Neural crest cell (in vitro differentiated cells): ENCODE data around the gene VKORC1. TPM values are rescaled to one million over a fixed set of nuclear protein-coding genes. Genes with fewer than 3 reads are reported as not detected.
A peak's percentile ranks its signal among the peaks of the same experiment; 100 is the strongest.

Source experiments
- DNase-seq: peaks from one replicate; pipeline ENCODE4 v3.0.0; 2021; ENCODE audit warnings: low read depth, mixed read lengths, low spot score
- H3K27ac Mint-ChIP-seq: one replicate; pipeline ENCODE4 v1.8.0; 2021; ENCODE audit warnings: mild to moderate bottlenecking, mixed read lengths; ENCODE audit not compliant: unreplicated experiment
- H3K27me3 Mint-ChIP-seq: 2 replicates; pipeline ENCODE4 v1.8.0; 2021; ENCODE audit warnings: low read depth, mild to moderate bottlenecking, mixed read lengths
- H3K36me3 Mint-ChIP-seq: 2 replicates; pipeline ENCODE4 v1.8.0; 2021; ENCODE audit warnings: low read depth, mild to moderate bottlenecking, mixed read lengths
- H3K4me1 Mint-ChIP-seq: 2 replicates; pipeline ENCODE4 v1.8.0; 2021; ENCODE audit warnings: mixed read lengths
- H3K4me3 Mint-ChIP-seq: one replicate; pipeline ENCODE4 v1.8.0; 2021; ENCODE audit warnings: mild to moderate bottlenecking, mixed read lengths
- H3K9me3 Mint-ChIP-seq: 2 replicates; pipeline ENCODE4 v1.8.0; 2021; ENCODE audit warnings: mixed read lengths
- CTCF ChIP-seq: fragments of 200-600 bp; sonication (generic); conservative IDR thresholded peaks from 2 replicates; pipeline ENCODE4 v1.5.0; 2021; ENCODE audit warnings: antibody characterized with exemption, mild to moderate bottlenecking
- total RNA-seq: library from RNA; stranded (reverse); gene quantifications from 2 replicates; pipeline ENCODE4 v1.2.1, GENCODE V29; 2021

The VKORC1 gene
- total RNA-seq, 1 donor from 2014 or later: 62.4 TPM

GRCh38 chr16:31083081-31083480 is 11.5 kb downstream of the VKORC1 start:
- Mint-ChIP-seq H3K27me3 (peaks cover 2% of the 10 kb centered on the region), H3K9me3 (no peaks in the 10 kb centered on the region), H3K4me1 (peaks cover 4% of the 10 kb centered on the region), H3K36me3 (peaks cover 6% of the 10 kb centered on the region), H3K27ac (no peak overlapping the region), H3K4me3 (peak overlapping the region; percentile 67)
- TF ChIP-seq CTCF: no peak
- DNase-seq: no peak

GRCh38 chr16:31082368-31083045 is 12.1 kb downstream of the VKORC1 start:
- Mint-ChIP-seq H3K27me3 (peaks cover 2% of the 10 kb centered on the region), H3K4me1 (peaks cover 4% of the 10 kb centered on the region), H3K9me3 (no peaks in the 10 kb centered on the region), H3K4me3 (peak overlapping the region; percentile 40), H3K27ac (peak overlapping the region; percentile 72), H3K36me3 (peaks cover 11% of the 10 kb centered on the region)
- no peak for TF ChIP-seq CTCF
- no peak for DNase-seq

GRCh38 chr16:31081428-31082351 is 12.9 kb downstream of the VKORC1 start:
- no peak for DNase-seq
- Mint-ChIP-seq H3K4me1 (peaks cover 4% of the 10 kb centered on the region), H3K36me3 (peaks cover 11% of the 10 kb centered on the region), H3K9me3 (no peaks in the 10 kb centered on the region), H3K4me3 (peak overlapping the region; percentile 40), H3K27ac (peak overlapping the region; percentile 72), H3K27me3 (peaks cover 2% of the 10 kb centered on the region)
- TF ChIP-seq CTCF: no peak

GRCh38 chr16:31080756-31081419 is 13.7 kb downstream of the VKORC1 start:
- Mint-ChIP-seq H3K27ac (no peak overlapping the region), H3K36me3 (peaks cover 11% of the 10 kb centered on the region), H3K4me3 (peak overlapping the region; percentile 19), H3K4me1 (peaks cover 4% of the 10 kb centered on the region), H3K9me3 (no peaks in the 10 kb centered on the region), H3K27me3 (peaks cover 2% of the 10 kb centered on the region)
- no peak for TF ChIP-seq CTCF
- DNase-seq: no peak

GRCh38 chr16:31080035-31080629 is 14.5 kb downstream of the VKORC1 start:
- Mint-ChIP-seq H3K4me1 (peaks cover 5% of the 10 kb centered on the region), H3K36me3 (peaks cover 11% of the 10 kb centered on the region), H3K27me3 (peaks cover 2% of the 10 kb centered on the region), H3K9me3 (no peaks in the 10 kb centered on the region), H3K27ac (no peak overlapping the region), H3K4me3 (no peak overlapping the region)
- no peak for TF ChIP-seq CTCF
- no peak for DNase-seq
